Kidney tubule cell (primary cell): ENCODE data around the gene EEFSEC.

Experiments
- DNase-seq: peaks from one replicate; pipeline ENCODE4 v3.0.0-alpha.2; 2018; ENCODE audit warnings: low spot score

The EEFSEC gene

DNA sequence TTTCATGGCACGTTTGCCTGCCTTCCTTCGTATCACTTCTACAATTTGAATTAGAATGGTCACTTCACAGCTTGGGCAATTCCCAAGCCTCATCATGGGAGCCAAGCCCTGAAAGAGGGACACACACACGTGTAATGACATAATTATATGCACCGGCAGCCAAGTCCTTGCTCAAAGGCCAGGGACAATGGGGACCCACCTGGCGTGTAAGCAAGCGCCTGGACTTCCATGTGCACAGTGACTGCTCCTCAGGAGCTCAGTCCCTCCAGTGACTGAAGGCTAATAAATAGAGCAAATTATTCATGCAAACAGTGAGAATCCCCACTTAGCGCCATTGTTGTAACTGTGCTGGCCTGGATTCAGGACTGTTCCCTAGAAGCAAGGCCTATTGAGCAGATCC, 198.3 kb downstream of the EEFSEC start:
- DNase-seq, result no peak

DNA sequence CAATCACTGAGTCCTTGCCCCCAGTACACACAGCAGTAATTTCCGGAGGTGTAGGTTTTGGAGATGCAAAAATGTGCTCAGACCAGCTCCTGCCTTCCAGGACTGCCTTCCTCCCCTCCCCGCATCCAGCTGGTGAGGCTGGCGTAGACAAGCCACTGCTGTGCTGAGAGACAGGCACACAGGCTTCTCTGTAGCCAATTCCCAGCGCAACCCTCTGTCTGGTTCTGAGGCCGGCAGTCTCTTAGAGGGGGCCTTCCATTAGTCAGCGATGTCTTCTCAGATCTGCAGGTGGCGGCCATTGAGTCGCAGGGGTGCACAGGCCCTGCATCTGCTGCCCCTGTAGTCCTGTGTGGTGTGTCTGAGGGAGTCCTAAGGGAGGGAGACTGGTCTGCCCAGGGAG, 199.0 kb downstream of the EEFSEC start:
- DNase-seq, result no peak

DNA sequence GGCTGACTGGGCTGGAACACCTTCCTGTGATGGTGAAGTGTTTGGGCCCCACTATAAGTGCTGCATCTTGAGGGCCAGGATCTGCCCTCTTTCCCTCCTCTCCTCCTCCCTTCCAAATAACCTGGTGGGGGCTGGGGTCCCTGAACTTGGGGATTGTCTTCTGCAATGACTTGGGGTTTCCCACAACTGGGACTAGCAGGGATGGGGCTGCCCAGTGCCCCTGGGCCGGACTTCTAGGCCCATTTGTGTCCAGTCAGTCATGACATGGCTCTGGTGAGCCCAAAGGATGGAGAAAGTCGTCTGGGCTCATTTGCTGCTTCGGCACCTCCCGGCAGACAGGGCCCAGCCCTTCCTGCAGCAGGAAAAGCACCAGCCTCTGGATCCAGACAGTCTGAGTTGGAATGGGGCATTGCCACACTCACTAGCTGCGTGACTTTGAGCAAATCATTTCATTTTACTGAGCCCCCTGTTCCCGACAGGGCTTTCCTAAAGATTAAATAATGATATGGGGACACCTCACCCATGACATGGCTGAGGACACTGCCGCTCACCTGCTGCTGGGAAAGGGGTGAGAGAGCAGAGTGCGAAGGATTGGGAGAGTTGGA, 200.2 kb downstream of the EEFSEC start:
- no peak for DNase-seq

DNA sequence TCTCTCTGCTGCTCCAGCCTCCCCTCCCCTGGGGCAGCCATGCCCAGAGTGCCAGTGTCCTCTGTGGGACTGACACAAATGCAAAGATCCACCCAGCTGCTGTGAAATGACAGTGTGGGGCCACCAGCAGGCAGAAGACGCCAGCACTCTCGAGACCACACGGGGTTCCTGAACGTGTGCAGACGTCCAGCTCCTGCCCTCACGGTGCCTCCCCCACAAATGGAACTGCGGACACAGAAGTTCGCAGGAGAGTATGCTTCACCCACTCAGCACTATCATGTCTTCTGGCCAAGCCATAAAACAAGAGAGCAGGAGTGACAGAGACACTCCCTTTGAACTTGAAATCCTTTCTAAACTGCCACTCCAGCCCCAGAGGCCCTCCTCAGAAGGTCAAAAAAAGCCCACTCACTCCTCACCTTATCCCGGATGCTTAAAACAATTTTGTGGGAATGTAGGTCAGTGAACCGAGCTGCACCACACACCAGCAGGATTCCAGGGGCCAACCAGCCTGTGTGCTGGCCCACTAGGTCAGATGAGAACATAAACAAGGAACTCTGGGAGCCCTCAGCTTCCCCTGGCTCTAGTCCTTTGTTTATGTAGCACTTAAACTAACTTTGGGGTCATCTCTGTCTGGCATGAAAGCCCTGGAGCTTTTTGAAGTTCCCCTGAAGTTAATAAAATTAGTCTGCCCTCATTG, 200.9 kb downstream of the EEFSEC start:
- peak; percentile 20 for DNase-seq

DNA sequence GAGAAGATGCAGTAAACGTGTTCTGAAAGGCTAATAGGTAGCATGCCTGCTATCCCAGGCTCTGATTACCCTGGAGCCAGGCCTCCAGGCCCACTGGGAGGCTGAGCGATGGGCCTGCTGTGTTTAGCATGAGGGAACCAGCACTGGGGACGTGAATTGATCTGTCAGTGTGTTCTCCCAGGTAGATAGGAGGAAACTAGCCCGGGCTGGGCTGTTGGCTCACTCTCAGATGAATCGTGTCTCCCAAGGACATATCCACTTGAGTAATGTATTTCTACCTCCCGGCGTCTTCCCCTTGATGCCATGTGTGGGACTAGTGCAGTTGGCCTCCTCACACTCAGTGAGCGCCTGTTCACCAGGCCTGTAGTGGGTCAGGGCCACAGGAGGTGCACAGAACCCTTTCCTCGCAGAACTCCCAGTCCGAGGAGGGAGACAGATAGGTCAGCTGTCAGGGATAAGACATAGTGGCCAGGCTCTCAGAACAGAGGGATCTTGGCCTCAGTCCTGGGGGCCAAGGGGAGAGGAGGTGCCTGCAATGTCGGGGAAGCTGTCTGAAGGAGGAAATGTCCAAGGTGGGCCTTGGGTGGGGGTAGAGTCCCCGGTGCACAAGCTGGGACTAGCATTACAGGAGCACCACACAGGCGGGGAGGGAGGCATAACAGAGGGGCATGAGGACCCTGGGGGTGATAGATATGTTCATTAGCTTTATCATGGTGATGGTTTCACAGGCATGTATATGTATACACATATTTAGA, 201.7 kb downstream of the EEFSEC start:
- no peak for DNase-seq

DNA sequence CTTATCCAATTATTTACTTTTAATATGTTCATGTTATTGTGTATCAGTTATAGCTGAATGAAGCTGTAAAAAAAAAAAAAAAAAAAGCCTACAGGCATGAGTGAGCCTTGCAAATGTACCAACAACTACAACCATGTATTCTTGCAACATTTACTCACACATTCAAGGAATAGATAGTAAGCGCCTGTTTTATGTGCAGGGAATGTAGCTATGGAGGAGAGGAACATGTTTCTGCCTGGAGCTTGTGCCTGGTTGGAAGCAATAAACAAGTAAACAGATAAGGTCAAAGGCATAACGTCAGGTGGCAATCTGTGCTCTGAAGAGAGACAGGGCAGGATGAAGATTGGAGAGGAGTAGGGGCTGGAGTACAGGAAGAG, 202.2 kb downstream of the EEFSEC start:
- no peak for DNase-seq

DNA sequence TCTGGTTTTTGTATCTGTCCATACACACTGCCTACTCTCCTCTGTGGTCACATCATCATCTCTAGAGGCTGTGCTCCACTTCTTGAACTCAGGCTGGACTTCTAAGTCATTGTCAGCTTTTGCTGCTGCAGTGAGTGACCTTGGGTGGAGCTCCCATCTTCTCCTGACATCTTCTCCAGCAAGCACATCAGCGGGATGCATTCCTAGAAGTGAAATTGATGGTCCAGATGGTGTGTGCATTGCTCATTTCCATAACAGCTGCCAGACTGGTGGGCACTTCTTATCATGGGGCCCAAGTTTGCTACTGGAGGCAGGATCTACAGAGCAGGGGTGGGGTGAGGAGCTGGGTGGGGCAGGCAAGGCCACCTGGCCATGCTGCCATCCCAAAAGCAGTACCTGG, 203.5 kb downstream of the EEFSEC start:
- DNase-seq, result no peak

DNA sequence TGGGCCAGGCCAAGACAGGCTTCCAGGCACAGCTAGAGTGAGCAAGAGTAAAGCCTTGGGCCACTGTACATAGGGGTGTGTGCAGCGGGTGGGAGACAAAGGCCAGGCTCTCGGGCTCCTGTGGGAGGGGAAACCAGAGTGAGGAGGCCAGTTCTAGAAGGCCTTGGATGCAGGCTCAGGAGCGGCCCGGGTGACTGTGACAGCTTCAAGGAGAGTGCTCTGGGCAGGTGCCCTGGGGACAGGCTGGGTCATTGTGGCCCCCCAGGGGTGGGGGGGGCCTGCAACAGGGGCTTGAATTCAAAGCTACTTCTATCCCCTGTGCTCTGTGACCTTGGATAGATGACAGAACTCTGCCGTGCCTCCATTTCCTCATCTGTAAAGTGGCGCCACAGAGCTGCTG, 204.3 kb downstream of the EEFSEC start:
- DNase-seq, result no peak

DNA sequence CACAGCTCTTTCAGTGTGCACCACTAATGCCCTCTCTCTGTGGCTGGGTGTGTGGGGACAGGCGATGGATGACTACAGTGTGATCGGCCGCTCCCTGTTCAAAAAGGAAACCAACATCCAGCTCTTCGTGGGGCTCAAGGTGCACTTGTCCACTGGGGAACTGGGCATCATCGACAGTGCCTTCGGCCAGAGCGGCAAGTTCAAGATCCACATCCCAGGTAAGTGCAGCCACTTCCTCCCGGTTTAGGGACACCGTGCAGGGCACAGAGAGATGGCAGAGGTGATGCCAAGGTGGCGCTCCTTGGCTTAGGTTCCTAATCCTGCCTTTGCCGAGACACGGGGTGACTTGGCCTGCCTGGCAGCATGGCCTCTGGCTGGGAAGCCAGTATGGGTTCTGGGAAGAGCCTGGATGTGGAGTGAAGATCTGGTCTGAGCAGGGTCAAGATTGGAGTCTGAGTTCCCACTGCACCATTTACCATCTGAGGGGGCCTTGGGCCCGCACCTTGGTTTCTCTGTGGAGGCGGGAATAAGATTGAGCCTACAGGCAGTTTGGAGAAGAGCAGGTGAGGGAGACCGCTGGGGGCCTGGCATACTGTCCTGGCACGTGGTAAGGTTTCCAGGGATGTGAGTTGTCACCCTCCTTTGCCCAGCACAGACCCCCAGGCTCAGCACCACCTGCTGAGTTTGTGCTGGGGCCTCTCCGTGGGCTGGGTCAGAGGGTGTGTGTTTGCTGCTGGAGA, 205.0 kb downstream of the EEFSEC start:
- no peak for DNase-seq

DNA sequence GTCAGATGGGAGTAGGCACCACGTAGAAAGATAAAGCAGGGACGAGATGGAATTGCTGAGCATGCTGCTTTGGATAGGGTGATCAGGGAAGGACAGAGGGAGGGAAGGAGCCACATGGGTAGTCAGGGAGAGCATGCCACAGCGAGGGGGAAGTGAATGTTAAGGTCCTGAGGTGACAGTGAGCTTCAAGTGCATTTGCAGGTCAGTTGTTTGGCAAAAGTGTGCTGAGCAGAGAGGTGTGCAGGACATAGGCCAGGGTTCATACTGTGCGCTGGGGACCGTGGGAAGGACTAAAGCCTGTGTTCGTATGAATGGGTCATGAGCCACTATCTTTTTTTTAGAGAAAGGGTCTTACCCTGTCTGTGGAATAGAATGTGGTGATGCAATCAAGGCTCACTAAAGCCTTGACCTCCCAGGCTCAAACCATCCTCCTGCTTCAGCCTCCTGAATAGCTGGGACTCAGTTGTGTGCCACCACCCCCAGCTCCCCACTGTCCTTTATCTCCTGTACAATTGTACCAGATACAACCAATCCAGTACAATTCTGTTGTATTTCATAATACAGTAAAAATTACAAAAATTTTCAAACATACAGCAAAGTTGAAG, 205.9 kb downstream of the EEFSEC start:
- no peak for DNase-seq

DNA sequence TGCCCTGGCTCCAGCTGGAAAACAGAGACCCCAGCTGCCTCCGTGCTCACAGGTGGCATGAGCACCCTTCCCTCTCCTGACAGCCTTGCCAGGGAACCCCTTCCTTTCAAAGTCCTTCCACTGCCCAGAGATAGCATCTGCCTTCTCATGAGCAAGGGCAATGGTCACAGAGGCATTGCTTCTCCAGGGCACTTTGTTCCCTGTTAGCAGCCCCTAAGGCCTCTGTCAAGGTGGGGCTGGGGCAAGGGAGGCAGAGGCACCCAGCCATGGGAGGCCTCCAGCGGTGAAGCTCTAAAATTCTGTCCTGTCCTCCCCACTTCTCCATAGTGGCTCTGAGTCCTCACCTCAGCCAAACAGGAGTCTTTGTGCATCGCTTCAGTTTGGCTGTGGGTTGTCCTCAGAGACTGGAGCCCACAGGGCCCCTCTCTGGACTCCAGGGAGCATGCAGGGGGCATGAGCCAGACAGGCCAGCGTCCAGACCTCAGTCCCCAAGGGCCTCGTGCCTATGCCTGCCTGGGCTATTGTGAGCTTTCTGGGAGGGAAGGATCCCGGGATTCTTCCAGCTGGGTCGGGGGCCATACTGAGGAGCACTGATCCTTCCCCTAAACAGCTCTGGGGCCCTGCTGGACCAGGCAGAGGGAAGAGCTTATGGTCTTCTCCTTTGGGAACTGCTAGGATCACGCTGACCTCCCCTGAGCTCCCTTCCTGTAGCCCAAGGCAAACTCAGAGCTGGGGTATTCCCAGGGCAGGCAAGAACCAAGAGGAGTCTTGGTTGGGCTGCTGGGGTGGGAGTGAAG, 206.8 kb downstream of the EEFSEC start:
- no peak for DNase-seq

DNA sequence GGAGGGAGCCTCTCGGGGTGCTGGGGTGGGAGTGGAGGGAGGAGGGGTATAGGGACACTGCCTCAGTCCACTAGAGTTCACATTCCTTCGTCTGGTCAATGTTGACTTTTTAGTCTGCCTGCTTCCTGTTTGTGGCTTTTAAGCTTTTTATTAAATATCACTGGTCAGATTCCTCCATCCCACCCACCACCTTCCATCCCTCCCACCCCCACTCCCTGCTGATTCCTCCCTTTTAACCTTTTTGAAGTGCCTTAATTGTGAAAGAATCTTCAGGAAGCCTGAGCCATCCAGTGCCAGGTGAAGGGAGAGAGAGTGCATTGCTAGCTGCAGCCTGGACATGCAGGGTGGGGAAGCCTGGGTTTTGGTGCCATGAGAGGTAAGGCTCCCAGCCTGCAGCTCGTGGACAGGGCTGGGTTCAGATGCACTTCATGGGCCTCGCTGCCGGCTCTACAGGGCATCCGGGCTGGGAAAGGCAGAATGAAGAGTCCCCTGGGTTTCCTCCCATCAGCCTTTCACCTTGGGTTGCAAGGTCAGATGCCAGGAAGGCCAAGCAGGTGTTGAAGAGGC, 207.5 kb downstream of the EEFSEC start:
- DNase-seq, result no peak

DNA sequence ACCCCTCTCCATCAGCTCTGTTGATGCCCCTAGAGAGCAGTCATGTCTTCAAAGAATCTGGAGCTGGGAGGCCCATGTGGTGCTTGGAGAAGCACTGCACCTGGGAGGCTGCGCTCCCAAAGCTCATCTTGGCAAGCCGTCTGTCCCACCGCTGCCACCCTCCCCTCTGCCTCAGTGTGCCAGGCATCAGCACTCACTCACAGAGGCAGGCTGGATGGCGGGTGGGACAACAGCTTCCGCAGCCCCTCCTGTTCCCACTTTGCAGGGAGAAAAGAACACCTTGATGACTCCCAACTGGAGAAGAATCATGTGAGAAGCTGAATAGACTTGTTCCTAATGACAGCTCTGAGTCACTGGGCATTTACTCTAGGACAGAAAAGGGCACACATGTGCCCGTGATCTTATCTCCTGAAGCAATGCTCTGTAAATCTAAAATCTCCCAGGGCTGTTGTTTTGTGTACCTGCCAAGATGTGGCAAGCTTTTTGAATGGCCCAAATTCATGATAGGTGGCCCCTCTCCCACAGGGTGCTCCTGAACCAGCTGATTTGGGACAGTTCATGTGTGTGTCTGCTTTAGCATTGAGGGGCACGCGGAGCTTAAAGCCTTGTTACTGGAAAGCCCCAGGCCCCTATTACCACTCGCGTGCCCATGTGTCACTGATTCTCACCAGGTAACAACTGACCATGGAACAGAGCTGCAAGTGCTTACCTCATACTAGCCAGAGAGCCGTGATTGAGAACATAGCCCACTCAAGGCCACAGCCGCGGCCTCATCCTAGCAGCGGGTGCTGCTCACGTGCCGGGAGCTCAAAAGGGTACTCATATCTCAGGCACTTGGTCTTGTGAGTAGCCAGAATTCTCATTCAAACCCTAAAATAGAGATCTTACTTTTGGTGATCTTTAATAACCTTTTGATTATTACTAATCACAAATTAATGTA, 209.0 kb downstream of the EEFSEC start:
- no peak for DNase-seq

DNA sequence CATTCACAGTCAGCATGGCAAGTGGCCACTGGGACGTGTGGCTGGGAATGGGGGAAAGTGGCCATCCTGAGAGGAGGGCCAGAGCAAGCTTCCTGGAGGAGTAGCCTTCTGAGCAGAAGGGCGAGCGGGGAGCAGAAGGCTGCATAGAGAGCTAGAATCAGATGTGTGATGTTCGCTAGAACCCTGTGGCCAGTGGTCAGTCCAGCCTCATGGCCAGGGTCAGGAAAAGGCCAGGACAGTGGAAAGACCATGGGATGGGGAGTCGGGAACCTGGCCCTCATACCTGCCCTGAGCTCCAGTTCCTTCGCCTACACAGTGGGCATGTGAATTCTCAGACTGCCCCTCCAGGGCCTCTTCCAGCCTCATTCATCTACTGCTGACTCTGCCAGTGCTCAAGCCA, 211.0 kb downstream of the EEFSEC start:
- DNase-seq, result no peak

DNA sequence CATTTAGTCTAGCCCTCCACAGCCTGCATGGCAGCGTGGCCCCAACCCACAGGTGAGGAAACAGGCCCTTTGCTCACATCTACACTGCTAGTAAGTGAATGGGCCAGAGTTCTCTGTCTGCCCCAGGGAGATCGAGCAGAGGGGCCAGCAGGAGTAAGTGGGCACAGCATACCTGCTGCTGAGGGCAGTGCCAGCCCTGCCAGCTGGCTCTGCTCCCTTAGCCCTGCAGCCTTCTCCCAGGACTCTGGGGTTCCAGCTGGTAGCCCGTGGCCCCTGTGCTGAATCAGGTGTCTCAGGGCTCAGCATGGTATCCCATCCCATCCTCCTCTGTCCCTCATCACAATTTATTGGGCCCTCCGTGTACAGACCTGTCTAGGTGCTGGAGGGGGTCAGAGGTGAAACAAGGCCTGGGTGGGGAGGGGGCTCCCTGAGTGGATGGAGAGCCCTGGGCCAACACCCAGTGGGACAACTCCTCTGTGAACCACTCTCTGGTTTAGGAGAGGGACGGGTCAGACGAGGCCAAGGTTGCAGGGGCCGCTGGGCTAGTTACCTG, 211.6 kb downstream of the EEFSEC start:
- DNase-seq, result no peak

DNA sequence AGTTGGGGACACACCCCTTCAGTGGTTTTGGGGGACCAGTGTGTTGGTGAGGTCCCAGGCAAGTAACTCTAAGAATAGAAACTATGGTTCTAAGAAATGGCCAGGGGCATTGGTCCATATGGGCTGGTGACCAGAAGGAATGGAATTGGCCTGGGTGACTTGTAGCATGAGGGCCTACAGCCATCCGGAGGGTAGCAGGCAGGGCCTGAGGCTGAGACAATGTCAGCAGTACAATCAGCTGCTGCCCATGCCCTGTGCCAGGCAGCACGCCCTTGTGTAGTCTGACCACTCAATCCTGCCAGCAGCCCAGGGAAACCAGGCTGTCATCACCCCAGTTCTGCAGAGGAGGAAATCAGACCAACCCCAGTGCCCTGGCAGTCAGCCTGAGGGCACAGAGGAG, 212.9 kb downstream of the EEFSEC start:
- no peak for DNase-seq

DNA sequence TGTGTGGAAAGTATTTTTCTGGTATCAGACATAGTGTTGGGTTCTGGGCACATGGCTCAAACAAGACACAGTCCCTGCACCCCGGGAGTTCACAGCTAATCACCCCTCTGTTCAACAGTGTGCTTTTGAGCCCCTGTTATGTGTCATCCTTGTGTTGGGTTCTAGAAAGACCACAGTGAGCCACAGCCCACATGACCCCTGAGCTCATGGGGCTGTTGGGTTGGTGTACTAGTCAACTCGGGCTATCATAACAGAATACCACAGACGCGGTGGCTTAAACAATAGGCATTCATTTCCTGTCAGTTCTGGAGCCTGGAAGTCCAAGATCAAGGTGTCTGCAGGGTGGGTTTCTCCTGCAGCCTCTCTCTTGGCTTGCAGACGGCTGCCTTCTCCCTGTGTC, 213.4 kb downstream of the EEFSEC start:
- DNase-seq, result peak; percentile 6

DNA sequence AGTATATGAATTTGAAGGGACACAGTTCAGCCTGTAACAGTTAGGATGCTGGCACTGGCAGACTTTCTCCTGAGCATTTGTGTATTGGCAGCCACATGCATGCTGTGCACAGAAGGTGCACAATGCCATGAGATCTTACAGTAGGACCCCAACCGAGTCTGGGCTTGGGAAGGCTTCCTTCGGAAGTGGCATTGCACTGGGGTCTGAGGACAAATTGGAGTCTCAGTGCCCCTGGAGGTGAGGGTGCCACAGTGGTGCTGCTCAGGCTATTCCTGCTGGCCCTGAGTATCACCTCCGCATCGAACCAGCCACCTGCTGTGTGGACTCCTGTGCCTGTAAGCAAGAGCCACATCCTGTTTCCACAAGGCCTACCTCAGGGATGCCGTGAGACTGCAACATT, 213.9 kb downstream of the EEFSEC start:
- DNase-seq, result no peak

DNA sequence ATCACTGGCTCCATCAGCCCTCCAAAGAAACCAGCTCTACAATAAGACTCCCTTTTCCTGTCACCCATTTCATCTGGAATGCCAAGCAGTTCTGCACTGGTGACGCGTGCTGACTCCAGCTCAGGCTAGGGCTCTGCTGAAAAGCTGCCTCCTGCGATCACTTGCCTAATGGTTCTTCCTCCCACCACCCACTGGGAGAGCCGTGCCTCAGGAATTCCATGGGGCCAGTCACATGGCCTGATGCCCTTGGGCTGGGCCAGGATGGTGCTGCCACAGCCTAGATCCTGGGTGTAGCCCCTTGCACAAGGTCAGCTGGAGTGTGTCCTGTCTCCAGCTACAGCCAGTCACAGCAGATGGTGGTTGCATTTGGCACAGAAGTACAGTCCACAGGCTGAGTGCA, 214.5 kb downstream of the EEFSEC start:
- peak; percentile 62 for DNase-seq

DNA sequence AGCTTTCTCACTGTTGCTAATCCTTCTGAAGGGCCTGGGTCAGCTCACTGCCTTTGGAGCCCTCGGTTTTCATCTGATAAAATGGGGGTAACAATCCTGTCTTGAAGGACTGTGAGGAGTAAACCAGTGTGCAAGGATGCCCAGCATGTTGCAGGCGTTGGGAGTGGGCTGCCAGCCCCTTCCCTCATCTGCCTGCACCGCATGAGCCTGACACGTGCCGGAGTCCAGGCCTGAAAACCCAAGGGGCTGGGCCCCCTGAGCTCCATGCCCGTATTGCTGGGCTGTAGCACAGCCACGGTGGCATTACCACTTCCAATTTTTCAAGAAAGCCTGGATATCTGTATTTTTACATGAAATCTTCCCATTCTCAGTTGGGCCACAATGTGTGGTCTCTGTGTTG, 215.3 kb downstream of the EEFSEC start:
- DNase-seq, result no peak
